LHCN-M2 (cell line): ENCODE data around the gene IL4. TPM values are rescaled to one million over a fixed set of nuclear protein-coding genes. Genes with fewer than 3 reads are reported as not detected.
A peak's percentile ranks its signal among the peaks of the same experiment; 100 is the strongest.

Source experiments
- DNase-seq: peaks from one replicate; pipeline ENCODE4 v3.0.0-alpha.2; 2012; ENCODE audit warnings: low read depth
- total RNA-seq: library from RNA; depleted of rRNA; stranded (reverse); fragments of >200 nt; gene quantifications from 2 replicates; pipeline ENCODE4 v1.2.3, GENCODE V29; 2014

The IL4 gene
- total RNA-seq, 1 experiment from 2014 or later, result not detected

DNA sequence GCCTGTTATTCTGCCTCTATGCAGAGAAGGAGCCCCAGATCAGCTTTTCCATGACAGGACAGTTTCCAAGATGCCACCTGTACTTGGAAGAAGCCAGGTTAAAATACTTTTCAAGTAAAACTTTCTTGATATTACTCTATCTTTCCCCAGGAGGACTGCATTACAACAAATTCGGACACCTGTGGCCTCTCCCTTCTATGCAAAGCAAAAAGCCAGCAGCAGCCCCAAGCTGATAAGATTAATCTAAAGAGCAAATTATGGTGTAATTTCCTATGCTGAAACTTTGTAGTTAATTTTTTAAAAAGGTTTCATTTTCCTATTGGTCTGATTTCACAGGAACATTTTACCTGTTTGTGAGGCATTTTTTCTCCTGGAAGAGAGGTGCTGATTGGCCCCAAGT lies 301 bp upstream of the IL4 start:
- DNase-seq, result no peak

GRCh38 chr5:132674671-132675506 lies 1.1 kb downstream of the IL4 start:
- peak; percentile 90 for DNase-seq

- DNase-seq, result no peak
Observed at GRCh38 chr5:132675936-132676689, 2.3 kb downstream of the IL4 start.

- DNase-seq, result peak; percentile 92
Observed at GRCh38 chr5:132677191-132677590, 3.4 kb downstream of the IL4 start.

DNA sequence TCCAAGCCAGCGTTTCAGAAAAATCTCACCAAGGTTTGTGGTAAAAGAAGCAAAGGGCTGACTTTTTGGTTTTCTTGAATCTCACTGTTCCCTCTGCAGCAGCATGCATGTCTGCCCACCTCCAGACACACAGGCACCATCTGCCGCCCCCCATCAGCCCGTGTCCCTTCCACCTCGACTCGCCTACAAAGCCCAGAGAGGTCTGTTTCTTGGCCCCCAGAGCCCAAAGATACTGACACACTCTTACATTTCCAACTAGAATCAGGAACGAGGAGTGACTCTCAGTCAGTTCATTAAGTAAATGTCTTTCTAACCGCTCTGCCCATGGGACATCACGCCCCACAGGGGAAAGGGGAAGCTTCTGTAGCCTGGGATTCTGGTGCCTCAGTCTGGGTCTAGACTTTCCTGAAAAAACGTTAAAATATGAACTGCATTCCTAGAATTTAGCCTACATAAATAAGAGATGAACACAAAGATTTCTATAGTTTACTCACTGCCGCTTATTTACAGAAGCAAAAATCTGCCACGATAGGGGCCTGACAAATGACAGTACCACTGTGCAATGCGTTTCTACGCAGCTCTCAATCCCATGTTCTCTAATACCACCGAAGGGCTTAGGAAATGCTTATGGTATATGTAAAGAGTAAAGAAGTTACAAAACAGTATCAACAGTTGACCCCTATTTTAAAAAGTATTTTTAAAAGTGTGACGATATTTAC lies 4.1 kb downstream of the IL4 start:
- DNase-seq, result no peak

- no peak for DNase-seq
Observed at GRCh38 chr5:132678735-132679134, 4.9 kb downstream of the IL4 start.

- DNase-seq, result no peak
Observed at GRCh38 chr5:132679166-132679565, 5.4 kb downstream of the IL4 start.

DNA sequence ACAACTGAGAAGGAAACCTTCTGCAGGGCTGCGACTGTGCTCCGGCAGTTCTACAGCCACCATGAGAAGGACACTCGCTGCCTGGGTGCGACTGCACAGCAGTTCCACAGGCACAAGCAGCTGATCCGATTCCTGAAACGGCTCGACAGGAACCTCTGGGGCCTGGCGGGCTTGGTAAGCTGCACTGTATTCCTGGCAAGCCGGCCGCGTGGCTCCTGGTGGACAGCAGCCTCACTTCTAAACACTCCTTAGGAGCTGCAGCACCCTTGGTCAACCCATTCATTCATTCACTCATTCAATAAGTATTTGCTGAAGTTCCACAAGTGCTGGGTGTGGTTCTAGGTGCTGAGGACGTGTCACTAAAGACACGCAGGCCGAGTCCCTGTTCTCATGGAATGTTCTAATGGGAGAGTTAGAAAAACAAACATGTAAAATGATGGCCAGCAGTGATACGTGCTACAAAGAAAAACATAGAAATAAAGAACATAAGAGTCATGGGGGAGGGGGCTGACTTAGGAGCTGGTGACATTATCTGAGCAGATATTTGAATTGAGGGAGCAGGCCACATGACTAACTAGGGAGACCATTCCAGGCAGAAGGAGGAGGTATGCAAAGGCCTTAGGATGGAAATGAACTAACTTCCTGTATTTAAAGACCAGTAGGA lies 6.1 kb downstream of the IL4 start:
- DNase-seq, result no peak

GRCh38 chr5:132680780-132681475 lies 7.1 kb downstream of the IL4 start:
- no peak for DNase-seq

- no peak for DNase-seq
Observed at GRCh38 chr5:132681476-132681831, 7.7 kb downstream of the IL4 start.

- DNase-seq, result no peak
Observed at GRCh38 chr5:132681983-132682382, 8.2 kb downstream of the IL4 start.

DNA sequence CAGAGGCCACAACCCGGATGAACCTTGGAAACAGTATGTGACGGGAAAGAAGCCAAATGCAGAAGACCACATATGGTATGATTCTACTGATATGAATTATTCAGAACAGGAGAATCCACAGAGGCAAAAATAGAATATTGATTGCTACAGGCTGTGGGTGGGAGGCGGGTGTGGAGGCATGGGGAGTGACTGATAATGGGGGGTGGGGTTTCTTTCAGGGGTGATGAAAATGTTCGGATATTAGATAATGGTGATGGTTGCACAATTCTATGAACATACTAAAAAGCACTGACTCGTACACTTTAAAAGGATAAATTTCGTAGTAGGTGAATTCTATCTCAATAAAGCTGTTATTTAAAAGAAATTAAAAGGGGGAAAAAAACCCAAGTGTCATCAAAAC lies 10.7 kb downstream of the IL4 start:
- DNase-seq, result no peak

- DNase-seq, result no peak
Observed at GRCh38 chr5:132684922-132685720, 11.3 kb downstream of the IL4 start.

- no peak for DNase-seq
Observed at GRCh38 chr5:132686193-132686592, 12.4 kb downstream of the IL4 start.

GRCh38 chr5:132687995-132688394 lies 14.2 kb downstream of the IL4 start:
- no peak for DNase-seq

DNA sequence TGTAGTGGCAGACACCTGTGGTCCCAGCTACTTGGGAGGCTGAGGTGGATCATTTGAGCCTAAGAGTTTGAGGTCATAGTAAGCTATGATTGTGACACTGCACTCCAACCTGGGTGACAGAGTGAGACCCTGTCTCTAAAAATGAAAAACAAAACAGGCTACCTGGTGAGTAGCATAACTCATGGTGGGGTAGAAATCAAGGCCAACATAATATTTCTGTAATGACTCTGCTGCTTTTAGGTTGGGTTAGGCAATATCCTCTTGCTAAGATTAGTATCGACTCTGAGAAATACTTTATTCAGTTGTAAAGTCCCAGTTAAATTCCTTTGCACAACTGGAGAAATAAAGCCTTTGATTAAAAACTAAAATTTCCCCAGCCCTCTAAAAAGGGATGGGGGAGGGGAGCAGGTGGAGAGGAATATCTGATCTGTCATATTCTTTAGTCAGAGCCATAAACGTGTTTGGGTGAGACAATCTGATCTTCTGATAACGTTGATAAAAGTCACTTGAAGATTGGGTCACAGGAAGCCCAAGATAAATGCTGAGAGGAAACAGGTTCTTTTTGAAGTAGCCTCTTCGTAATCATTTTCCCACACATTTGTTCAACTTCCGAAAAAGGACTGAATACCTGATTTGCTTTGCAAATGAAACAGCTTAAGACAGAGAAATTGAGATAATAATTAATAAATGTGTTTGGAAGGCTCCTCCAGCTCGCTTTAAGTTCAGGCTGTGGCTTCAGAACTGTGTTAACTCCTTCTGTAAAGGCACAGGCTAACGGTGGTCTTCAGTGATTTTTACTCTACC lies 14.9 kb downstream of the IL4 start:
- no peak for DNase-seq

GRCh38 chr5:132689513-132689912 lies 15.7 kb downstream of the IL4 start:
- DNase-seq, result no peak

- DNase-seq, result no peak
Observed at GRCh38 chr5:132690156-132690555, 16.4 kb downstream of the IL4 start.
